NOMO-1 treated with dmso at 0.1 percent for 144 hours (cell line): ENCODE results near the gene ORM2.
A peak's percentile ranks its signal among the peaks of the same experiment; 100 is the strongest.
"Not testable (repeated sequence)": the region's sequence is repeated elsewhere in the genome, so short reads cannot be mapped to it uniquely, and the experiment has no call there.

Experiments used
- DNase-seq: peaks from one replicate; lab custom pipeline; 2025; ENCODE audit not compliant: unreplicated experiment; lab: John Stamatoyannopoulos, UW

The ORM2 gene

DNA sequence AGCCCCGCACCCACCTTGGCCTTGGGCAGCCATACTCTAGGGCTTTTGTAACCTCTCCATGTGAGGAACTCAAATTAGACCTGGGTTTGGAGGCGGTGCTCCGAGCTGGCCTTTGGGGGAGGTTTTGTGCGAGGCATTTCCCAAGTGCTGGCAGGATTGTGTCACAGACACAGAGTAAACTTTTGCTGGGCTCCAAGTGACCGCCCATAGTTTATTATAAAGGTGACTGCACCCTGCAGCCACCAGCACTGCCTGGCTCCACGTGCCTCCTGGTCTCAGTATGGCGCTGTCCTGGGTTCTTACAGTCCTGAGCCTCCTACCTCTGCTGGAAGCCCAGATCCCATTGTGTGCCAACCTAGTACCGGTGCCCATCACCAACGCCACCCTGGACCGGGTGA, at the start of gene ORM2:
Gene ORM2 (plus strand): TSS at position 245 of the 398 bp plus-strand sequence. CDS start 36 bp downstream, at position 281.
- DNase-seq: not testable (repeated sequence)

DNA sequence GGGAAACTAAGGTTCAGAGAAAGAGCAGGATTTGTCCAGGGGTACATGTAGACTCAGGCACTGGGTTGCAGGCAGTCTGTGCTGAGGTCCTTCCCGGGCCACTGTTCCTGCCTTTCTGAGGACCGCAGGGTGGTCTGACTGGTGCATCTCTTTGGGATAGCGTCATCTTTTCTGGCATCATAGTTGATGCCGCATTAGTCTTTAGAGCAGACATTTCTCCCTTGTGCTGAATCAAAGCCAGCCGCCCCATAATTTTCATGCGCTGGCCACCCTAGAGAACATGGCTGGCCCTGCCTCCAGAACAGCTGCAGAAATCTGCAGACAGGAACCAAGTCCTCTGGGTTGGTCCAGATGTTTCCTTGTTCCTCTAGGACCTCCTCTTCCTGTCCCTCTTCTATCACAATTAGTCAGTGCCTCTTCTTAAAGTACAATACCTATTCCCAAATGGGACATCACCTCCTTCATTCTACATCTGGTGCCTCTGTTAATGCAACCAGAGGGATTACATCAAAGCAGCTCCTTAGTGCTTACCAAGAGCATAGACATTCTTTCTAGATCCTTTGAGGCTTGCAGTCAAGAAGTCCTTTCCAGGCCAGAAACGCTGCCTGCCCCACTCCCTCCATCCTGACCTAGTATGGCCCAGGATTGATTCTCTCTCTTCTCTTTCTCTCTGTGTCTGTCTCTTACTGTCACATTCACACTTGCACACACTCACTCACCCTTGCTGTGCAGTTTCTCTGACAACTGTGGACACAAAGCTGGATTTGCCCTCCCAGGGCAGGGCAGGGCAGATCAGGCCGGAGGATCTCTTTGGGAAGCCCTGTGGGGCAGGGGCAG, 48.8 kb upstream of the ORM2 start:
- DNase-seq: no peak

DNA sequence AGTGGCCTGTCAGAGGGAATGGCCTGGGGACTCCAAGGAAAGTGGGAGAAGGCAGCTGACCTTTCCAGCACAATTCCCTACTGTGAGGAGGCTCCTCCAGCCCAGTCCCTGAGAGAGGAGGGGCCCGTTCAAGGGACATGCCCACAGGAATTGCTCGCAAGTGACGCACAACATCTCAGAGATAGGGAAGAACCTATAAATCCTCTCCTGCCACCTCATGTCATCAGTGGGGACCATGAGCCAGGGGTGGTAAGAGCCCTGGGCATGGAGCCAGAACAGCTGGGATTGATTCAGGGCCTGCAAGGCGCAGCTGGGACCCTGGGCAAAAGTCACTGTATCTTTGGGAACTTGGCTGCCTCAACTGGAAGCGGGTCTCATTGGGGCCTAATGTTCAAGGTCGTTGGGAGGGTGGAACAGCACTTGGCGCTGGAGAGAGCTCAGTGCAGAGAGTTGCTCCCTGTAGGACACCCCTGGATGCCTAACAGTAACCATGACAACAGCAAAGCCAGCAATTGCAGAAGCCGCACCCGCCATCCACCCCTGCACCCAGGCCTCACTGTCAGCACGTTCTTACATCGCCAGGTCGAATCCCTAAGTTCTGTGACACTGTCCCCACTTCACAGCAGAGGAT, 48.1 kb upstream of the ORM2 start:
- no peak for DNase-seq

DNA sequence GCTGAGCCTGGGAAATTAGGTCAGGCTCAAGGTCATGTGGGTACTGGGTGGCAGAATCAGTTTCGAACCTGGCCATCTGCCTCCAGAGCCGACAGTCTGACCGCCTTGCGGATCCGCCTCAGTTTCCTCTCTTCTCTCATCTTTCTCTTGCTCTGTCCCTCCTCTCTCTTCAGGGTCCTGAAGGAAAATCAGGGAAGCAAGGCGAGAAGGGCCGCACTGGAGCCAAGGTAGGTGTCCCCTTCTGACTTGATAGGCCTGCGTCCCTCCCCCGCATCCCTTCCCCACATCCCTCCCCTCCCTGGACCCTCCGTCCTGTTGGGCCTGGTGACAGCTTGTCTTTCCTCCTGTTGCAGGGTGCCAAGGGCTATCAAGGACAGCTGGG, 47.6 kb upstream of the ORM2 start:
- no peak for DNase-seq

DNA sequence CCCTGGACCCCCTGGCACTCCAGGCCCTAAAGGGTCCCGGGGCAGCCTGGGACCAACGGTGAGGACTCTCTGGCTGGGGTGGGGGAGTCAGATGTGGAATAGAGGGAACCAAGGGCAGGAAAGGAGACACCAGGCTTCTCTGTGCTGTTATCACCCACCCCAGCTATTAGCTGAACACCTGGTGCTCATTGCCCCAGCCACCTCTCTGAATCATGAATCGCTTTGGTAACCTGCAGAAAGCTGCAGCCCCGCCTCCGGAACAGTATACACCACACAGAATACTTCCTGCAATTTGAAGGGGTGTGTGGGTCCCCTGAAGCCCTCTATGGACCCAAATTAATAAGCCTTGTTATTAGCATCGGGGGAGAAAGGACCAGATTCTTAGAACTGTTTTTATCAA, 47.2 kb upstream of the ORM2 start:
- DNase-seq: no peak

DNA sequence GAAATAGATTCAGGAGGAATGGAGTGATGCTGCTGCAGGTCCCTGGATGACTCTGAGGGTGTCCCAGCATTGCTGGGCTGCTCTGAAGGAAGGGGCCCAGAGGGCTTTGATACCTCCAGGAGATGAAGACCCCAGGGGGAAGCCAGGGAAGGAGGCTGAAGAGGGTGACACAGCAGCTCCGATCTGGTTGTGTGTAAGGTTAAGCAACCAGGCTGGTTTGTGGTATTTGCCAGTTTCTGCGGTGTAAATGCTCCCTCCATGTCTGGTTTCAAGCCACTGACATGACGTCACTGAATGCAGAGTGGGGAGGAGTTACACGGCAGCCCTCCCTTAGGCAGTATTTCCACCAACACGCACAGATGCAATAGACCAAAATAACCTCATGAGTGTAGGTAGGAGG, 46.7 kb upstream of the ORM2 start:
- DNase-seq: peak; percentile 26

DNA sequence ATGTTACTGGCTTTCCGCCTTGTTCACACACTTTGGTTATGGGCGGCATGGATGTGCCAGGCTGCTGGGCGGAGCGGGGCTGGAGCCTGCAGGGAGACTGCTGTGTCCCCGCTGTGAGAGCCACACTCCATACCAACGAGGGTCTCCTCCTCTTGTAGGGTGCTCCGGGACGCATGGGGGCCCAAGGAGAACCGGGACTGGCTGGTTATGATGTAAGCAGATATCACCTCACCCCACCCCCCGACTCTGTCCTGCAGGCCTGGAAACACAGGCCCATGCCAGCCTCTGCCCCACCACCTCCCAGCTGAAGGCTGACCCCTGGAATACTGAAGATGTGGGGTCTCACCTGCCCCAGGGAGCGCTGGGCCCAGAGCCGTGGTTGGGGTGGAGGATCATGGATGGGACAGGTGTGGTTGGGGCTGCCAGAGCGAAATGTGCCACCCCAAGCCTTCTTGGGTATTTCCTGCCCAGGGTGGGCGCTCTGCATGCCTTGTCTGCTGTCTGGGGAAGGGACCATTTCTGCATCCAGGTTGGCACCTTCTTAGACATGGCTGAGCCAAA, 46.0 kb upstream of the ORM2 start:
- DNase-seq: no peak

DNA sequence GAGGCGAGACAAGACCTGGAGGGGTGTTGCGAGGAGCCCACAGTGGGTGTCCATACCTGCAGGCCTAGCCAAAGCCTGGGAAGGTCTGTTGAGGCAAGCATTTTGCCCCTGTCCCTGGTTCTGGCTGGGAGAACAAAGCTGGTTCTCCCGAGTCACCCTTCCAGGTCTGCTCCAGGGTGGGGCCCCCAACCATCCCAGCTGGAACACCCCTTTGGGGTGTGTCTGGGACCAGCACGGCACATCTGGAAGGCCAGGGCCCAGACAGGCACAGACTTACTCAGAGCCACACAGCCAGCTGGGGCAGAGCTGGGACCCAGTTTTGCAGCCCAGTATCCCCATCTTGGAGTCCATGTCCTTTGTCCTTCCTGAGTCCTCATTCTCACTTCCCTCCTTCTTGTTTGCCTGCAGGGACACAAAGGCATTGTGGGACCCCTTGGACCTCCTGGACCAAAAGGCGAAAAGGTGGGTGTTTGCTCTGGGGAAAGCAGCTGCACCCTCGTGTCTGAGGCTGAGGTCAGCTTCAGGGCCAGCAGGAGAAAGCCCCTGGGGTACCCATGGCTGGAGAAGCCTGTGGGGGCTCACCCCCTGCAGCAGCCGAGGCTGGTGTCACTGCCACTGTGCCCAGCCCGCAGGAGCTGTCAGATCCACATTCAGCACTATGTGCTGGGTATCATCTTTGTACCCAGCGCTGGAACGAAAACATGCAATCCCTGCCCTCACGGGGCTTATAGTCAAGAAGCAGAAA, 45.2 kb upstream of the ORM2 start:
- DNase-seq: no peak

DNA sequence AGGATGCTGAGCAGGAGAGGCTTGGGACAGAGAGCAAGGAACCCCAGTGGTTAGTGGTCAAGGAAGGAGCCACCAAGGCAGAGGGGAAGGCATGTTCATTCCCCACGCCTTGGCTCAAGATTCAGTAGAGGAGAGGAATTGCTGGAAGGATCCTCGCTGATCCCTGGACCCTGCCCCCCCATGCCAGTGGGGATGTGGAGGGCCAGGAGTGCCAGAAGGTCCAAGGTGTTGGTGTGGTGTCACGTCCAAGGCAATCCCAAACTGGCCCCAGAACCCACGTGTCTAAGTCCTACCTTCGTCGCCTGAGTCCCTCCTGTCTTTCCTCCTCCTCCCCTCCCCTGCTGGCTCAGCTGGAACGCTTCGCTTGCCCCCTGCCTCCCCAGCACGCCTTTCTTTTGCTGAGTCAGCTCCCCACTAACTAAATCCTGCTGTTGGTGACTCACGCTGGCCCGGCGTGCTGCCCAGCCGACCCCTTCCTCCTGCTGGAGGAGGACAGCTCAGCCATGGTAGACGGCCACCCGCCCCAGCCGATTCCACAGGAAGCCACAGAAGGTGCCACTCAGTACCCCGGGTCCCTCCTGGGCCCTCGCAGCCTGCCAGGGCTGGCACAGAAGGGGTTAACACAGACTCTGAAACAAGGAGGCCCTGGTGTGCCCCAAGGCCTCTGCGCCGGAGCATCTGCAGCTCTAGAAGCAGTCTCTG, 44.4 kb upstream of the ORM2 start:
- DNase-seq: no peak

DNA sequence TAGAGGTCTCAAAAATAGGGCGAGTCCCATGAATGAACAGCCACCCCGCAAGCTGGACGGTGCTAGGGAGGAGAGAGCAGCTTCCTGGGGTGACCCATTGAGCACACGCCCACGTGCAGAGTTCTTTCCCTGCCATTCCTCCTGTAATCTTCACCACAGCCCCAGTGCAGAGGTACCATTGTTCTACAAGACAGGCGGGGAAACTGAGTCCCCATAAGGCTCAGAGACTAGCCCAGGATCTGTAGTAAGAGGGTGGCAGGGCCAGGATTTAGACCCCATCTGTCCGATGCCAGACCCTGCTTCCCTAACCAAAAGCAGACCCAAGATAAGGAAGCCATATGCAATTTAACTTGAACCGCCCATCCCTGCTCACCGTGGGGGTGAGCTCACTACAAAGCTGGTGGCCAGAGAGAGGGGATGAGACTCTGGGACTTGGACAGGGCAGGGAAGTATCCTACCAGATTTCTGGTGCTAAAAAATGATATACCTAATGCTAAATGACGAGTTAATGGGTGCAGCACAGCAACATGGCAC, 43.5 kb upstream of the ORM2 start:
- no peak for DNase-seq

DNA sequence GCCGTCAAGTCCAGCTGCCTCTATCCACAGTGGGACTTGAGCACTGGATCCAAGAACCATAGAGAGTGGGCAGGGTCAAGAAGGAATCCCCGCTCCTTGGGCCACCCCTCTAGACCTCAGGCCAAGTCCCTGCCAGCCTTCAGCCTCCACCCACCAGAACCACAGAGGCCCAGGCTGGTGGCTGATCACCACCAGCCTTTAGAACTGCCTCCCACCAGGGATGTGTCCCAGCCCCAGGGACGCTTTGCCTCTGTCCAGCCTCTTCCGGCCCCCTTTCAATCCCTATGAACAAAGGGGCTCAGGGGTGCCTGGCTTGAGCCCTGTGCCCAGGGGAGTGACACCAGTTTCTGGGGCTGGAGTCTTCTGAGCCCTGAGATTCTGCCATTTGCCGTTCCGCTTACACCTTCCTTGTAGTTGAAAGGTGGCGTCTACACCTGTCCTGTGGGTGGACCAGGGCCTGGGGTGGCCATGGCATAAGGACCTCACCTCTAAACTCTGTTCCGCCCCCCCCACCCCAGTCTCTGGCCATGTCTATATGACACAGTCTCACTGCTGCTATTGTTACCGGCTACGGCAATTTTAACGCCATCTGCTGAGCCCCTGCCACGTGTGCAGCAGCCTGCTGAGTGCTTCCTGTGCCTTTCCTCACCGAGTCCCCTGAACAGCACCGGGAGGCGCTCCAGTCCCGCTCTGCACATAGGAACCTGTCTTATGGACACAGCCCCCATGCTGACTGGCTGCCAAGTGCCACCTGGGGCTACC, 42.5 kb upstream of the ORM2 start:
- no peak for DNase-seq

DNA sequence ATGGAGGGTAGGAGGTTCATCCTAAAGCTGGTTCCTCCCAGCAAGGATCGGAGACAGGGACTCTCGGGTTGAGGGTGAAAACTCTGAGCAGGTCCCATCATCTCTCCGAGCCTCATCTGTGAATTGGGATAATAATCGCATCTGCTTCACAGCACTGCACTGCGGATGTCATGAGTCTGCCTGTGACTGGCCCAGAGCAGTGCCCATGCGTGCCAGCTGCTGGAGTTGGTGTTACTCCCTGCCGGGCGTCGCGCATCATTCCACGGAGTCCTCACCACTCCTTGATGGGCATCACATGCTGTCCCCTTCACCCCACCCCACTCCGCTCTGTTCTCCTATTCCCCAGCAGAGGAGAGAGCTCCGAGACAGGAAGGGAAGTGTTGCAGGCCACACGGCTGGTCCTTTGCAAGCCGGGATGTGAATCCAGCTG, 41.9 kb upstream of the ORM2 start:
- no peak for DNase-seq

DNA sequence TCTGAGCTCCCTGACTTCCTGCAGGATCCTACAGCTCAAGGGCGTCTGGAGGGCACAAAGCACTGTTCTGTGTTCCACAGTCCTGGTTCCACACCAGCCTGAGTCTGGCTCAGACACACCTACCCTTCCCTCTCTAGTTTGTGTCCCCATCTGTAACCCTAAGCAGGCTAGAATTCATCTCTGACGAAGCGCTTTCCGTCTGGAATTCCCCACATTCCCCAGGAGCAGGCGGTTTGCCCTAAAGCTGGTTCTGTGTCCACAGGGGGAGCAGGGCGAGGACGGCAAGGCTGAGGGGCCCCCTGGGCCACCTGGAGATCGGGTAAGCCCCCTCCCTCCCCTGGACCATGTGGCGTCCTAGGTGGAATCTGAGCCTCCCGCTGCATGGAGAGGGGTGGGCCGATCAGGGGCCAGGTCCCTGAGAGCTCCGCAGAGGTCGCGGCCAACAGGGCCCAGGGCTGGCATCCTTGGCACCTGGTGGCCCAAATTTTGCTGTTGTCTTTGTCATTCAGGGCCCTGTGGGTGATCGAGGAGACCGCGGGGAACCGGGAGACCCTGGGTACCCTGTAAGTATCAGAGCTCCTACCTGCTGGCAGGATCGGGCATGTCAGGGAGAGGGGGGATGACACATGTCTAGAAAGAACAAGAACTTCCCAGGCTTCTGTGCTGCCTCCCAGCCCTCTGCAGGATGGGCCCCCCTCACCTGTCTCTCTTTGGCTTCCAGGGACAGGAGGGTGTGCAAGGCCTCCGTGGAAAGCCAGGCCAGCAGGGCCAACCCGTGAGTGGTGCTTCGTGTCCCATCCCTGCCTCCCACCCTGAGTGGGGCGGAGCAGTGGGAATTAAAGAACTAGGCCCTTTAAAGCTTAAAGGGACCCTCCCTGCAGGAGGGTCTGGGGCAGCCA, 41.2 kb upstream of the ORM2 start:
- no peak for DNase-seq

DNA sequence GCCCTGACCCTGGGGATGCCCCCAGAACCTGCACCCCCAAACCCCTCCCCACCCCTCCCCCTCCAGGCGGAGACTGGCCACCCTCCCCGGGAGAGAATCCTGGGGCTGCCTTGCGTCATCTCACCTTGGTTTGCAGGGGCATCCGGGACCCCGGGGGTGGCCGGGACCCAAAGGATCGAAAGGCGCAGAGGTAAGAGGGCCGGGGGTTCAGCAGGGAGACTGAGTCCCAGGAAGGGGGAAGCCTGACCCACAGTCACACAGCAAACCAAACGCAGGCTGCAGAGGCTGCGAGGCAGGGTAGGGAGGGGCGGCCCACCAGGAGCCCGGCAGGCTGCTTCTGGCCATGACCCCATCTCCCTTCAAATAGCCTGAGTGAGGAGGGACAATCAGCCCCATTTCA, 40.6 kb upstream of the ORM2 start:
- DNase-seq: no peak

DNA sequence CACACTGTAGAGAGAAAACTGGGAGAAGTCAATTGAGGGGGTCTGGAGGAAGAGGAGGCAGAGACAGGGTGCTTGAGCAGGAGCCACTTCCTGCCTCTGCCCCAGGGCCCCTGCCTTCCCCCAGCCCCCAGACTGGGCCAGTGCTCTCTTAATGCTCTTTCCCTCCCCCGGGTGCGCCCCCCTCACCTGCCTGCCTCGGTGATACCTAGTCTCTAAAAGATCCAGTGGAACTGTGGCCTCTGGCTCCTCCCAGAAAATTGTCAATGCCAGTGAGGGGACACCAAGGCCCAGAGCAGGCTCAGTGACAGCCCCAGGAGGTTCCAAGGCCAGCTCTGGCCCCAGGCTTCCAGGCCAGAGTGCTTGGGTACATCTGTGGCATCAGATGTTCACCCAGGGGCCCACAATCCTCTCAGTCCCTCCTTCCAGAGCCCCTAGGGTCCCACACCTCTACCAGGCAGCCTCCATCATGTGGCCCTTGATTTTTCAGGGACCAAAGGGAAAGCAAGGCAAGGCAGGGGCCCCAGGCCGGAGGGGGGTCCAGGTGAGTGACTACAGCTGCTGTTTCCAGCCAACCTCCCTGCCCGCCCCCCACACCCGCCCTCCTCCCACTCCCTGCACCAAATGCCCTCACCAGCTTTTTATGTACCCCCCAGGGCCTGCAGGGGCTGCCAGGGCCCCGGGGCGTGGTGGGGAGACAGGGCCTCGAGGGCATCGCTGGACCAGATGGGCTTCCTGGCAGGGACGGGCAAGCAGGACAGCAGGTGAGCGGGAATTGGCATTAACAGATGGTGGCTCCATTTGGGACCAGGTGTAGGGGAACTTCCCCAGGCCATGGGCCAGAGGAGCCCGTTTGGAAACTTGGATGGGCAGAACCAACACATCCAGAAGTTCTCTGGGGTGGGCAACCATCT, 39.8 kb upstream of the ORM2 start:
- DNase-seq: no peak

DNA sequence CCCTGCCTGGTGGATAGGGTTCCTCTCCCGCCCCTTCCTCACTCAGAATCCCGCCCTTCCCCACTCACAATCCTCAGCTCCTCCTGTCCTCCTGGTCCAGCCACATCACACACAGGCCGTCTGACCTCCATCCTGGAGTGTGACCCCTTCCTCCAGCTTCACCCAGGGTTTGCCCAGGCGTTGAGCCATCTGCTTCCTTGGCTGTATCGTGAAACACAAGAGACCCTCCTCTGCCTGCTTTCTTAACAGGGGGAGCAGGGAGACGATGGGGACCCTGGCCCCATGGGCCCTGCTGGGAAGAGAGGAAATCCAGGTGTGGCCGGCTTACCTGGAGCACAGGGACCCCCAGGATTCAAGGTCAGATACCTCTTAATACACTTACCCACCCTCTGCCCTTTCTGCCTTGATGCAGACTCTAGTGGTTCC, 39.1 kb upstream of the ORM2 start:
- no peak for DNase-seq

DNA sequence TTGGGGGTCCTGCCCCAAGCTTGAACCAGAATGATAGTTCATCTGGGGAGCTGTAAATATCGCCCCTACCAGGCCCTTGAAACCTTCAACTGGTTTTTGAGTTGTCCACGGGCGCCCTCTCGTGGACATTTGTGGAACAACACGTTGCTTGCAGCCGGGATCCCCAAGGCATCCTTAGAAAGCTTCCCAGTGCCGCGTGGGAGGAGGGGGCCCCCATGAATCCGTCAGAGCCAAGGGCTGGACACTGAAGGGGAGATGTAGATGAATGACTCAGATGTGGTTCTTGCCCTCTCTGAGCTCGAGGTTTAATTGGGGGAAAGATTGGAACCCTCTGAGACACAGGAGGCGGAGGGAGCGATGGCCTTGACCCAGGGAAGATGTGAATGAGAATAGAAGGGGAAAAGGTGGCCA, 38.6 kb upstream of the ORM2 start:
- no peak for DNase-seq
